DOHH2 (cell line): Measurements from ENCODE around the gene MBIP.

Source experiments
- EZH2phosphoT487 ChIP-seq: fragments of 200-600 bp; sonication (generic); IDR thresholded peaks from 2 replicates; pipeline ENCODE4 v1.6.1; 2017; ENCODE audit warnings: borderline replicate concordance, mild to moderate bottlenecking, antibody characterized with exemption, low read length, moderate library complexity, mixed read lengths
- TF ChIP-seq, protein P1 (sequence below): fragments of 200-600 bp; sonication (generic); IDR thresholded peaks from one replicate; pipeline ENCODE4 v1.5.1; 2014; ENCODE audit warnings: antibody characterized with exemption, mild to moderate bottlenecking, low read depth, low read length; ENCODE audit not compliant: poor library complexity, severe bottlenecking

DNA sequence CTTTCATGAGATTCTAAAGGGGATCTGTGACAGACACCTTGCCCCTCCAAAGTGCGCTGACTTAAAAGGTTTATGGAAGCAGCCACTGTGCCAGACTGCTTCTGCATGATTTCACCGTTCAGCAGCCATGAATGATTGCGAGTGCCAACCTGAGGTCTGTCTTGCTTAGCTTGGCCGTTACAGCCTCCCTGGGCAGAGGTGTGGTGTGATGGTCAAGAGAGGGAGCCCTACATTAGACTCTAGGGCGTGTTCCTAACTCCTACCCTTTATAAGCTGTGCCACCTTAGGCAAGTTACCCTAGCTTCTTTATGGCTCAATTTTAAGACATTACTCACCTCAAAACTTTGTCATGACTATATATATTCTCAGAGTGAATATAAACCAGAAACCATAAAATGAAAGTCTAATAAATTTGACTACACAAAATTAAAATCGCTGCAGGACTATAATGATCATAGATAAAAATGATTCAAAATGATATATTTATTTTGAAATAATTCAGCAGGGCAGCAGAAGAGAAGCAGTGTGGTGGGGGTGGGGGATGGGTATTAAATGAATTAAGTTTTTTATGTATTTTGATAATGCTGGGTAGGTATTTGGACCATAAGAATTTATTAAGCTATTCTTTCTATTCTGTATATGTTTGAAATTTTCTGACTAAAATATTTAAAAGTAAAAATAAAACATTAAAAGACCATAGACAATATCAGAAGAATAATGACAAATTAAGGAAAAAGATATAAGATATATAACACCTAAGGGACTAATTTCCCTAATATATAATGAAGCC lies 47.7 kb upstream of the MBIP start:
- TF ChIP-seq, protein P1, sequence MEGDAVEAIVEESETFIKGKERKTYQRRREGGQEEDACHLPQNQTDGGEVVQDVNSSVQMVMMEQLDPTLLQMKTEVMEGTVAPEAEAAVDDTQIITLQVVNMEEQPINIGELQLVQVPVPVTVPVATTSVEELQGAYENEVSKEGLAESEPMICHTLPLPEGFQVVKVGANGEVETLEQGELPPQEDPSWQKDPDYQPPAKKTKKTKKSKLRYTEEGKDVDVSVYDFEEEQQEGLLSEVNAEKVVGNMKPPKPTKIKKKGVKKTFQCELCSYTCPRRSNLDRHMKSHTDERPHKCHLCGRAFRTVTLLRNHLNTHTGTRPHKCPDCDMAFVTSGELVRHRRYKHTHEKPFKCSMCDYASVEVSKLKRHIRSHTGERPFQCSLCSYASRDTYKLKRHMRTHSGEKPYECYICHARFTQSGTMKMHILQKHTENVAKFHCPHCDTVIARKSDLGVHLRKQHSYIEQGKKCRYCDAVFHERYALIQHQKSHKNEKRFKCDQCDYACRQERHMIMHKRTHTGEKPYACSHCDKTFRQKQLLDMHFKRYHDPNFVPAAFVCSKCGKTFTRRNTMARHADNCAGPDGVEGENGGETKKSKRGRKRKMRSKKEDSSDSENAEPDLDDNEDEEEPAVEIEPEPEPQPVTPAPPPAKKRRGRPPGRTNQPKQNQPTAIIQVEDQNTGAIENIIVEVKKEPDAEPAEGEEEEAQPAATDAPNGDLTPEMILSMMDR: no peak
- TF ChIP-seq EZH2phosphoT487: no peak
